OCI-LY1 (cell line): ENCODE measurements around the gene C6orf136.
A peak's percentile ranks its signal among the peaks of the same experiment; 100 is the strongest.

ENCODE experiments used
- H2AFZ ChIP-seq: fragments of 200-600 bp; sonication (generic), shearing (Covaris generic); 2 replicates; pipeline ENCODE4 v1.6.0; 2014; ENCODE audit warnings: antibody characterized with exemption, mild to moderate bottlenecking, low read length
- H3F3A ChIP-seq: fragments of 200-600 bp; sonication (generic), shearing (Covaris generic); 2 replicates; pipeline ENCODE4 v1.6.0; 2014; ENCODE audit warnings: mild to moderate bottlenecking, antibody characterized with exemption, low read length, moderate library complexity; ENCODE audit not compliant: insufficient read depth
- H3K27ac ChIP-seq: fragments of 200-600 bp; sonication (generic); 2 replicates; pipeline ENCODE4 v1.5.1; 2014; ENCODE audit warnings: low read length, mixed run types, mild to moderate bottlenecking, low read depth; ENCODE audit not compliant: poor library complexity, severe bottlenecking
- H3K27me3 ChIP-seq: fragments of 200-600 bp; sonication (generic); 2 replicates; pipeline ENCODE4 v1.6.0; 2014; ENCODE audit warnings: antibody characterized with exemption, mild to moderate bottlenecking, low read length, moderate library complexity; ENCODE audit not compliant: insufficient read depth
- H3K36me3 ChIP-seq: fragments of 200-600 bp; sonication (generic); 2 replicates; pipeline ENCODE4 v1.6.1; 2014; ENCODE audit warnings: mild to moderate bottlenecking, antibody characterized with exemption, low read length, moderate library complexity, mixed read lengths; ENCODE audit not compliant: insufficient read depth
- H3K4me1 ChIP-seq: fragments of 200-600 bp; sonication (generic); 2 replicates; pipeline ENCODE4 v1.5.1; 2014; ENCODE audit warnings: mild to moderate bottlenecking, low read length, moderate library complexity; ENCODE audit not compliant: insufficient read depth, severe bottlenecking
- H3K4me2 ChIP-seq: fragments of 200-600 bp; sonication (generic), shearing (Covaris generic); 2 replicates; pipeline ENCODE4 v1.6.1; 2014; ENCODE audit warnings: low read length
- H3K4me3 ChIP-seq: fragments of 200-600 bp; sonication (generic); 2 replicates; pipeline ENCODE4 v1.5.1; 2014; ENCODE audit warnings: low read length, low read depth, mild to moderate bottlenecking, mixed read lengths; ENCODE audit not compliant: poor library complexity, severe bottlenecking
- H3K79me2 ChIP-seq: fragments of 200-600 bp; shearing (Covaris generic); 2 replicates; pipeline ENCODE4 v1.6.1; 2016; ENCODE audit warnings: mixed run types, low read length, mixed read lengths; ENCODE audit not compliant: insufficient read depth
- H3K9ac ChIP-seq: fragments of 200-600 bp; sonication (generic), shearing (Covaris generic); 2 replicates; pipeline ENCODE4 v1.6.1; 2014; ENCODE audit warnings: mild to moderate bottlenecking, low read length, mixed read lengths
- H3K9me2 ChIP-seq: fragments of 200-600 bp; sonication (generic), shearing (Covaris generic); 2 replicates; pipeline ENCODE4 v1.6.1; 2014; ENCODE audit warnings: low read depth, mild to moderate bottlenecking, low read length, mixed read lengths
- H3K9me3 ChIP-seq: fragments of 200-600 bp; shearing (Covaris generic); 2 replicates; pipeline ENCODE4 v1.6.1; 2014; ENCODE audit warnings: low read length, mixed read lengths
- H4K20me1 ChIP-seq: fragments of 200-600 bp; sonication (generic), shearing (Covaris generic); 2 replicates; pipeline ENCODE4 v1.6.0; 2016; ENCODE audit warnings: mild to moderate bottlenecking, low read length; ENCODE audit not compliant: insufficient read depth
- EZH2 ChIP-seq: fragments of 200-600 bp; sonication (generic), shearing (Covaris generic); IDR thresholded peaks from 2 replicates; pipeline ENCODE4 v1.8.0; 2017; ENCODE audit warnings: borderline replicate concordance, mixed run types, mild to moderate bottlenecking, antibody characterized with exemption, low read length, moderate library complexity, mixed read lengths
- TF ChIP-seq, protein P1 (sequence below): fragments of 200-600 bp; sonication (generic), shearing (Covaris generic); IDR thresholded peaks from 2 replicates; pipeline ENCODE4 v1.5.1; 2017; ENCODE audit warnings: mild to moderate bottlenecking, antibody characterized with exemption, low read length, moderate library complexity, mixed read lengths

Gene C6orf136

GRCh38 chr6:30616811-30617564 is 29.9 kb upstream of the C6orf136 start, which contains the start of gene PPP1R10:
PPP1R10 (minus strand) TSS chr6:30617243; CDS start chr6:30609944, 7,299 bp downstream.
- peaks cover 73% of the 10 kb centered on the region for H3K36me3 ChIP-seq
- H3K27ac ChIP-seq = peak within 1 kb of the TSS; percentile 93
- H3K9ac ChIP-seq = peak within 1 kb of the TSS; percentile 100
- H3K9me2 ChIP-seq = no peaks in the 10 kb centered on the region
- H3K9me3 ChIP-seq = no peaks in the 10 kb centered on the region
- H4K20me1 ChIP-seq = no peaks in the 10 kb centered on the region
- peak within 1 kb of the TSS; percentile 98 for H3K4me2 ChIP-seq
- H3K79me2 ChIP-seq = peaks cover 42% of the 10 kb centered on the region
- H3K4me3 ChIP-seq = peak within 1 kb of the TSS; percentile 97
- TF ChIP-seq, protein P1, sequence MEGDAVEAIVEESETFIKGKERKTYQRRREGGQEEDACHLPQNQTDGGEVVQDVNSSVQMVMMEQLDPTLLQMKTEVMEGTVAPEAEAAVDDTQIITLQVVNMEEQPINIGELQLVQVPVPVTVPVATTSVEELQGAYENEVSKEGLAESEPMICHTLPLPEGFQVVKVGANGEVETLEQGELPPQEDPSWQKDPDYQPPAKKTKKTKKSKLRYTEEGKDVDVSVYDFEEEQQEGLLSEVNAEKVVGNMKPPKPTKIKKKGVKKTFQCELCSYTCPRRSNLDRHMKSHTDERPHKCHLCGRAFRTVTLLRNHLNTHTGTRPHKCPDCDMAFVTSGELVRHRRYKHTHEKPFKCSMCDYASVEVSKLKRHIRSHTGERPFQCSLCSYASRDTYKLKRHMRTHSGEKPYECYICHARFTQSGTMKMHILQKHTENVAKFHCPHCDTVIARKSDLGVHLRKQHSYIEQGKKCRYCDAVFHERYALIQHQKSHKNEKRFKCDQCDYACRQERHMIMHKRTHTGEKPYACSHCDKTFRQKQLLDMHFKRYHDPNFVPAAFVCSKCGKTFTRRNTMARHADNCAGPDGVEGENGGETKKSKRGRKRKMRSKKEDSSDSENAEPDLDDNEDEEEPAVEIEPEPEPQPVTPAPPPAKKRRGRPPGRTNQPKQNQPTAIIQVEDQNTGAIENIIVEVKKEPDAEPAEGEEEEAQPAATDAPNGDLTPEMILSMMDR = no peak
- TF ChIP-seq EZH2 = no peak
- H2AFZ ChIP-seq = no peak within 1 kb of the TSS
- H3K27me3 ChIP-seq = no peaks in the 10 kb centered on the region
- 0 out of 2 replicates have a peak, but pooled peaks cover 2% of the 10 kb centered on the region for H3F3A ChIP-seq
- H3K4me1 ChIP-seq = peaks cover 40% of the 10 kb centered on the region

DNA sequence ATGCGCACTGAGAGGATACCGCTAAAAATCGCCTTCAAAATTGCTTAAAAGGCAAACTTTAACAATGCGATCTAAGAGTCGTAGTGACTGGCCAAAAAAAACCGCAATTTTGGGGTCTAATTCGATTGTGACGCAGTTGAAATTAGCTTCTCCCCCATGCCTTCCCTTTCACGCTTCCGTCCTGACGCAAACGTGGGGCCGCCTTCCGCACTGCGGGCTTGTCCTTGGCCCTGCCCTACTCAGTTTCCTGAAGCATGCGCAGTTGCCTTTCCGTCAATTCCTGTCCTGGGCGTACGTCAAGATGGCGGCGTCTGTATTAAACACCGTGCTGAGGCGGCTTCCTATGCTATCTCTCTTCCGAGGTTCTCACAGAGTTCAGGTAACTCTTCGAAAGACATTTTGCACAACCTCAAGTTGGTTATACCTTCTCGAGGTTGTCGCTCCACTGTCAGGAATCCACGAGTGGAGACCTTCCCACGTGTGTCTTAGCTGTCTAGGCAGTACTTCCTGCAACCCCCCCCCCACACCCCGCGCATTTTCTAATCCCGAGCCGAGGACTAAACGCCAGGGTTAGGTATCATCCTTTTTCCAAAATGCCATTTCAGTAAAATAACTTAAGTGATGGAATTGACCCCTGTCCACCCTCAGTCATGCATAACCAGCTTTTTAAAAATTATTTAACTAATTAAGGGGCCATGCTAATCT is 29.2 kb upstream of the C6orf136 start, which contains the start of gene MRPS18B:
Gene MRPS18B, plus strand, starts transcription at position 276 of the 705 bp plus-strand sequence. Its CDS starts 26 bp downstream, at position 302.
- H3K9me3 ChIP-seq = no peaks in the 10 kb centered on the region
- H3F3A ChIP-seq = 0 out of 2 replicates have a peak, but pooled peaks cover 2% of the 10 kb centered on the region
- peak within 1 kb of the TSS; percentile 93 for H3K27ac ChIP-seq
- H3K36me3 ChIP-seq = peaks cover 73% of the 10 kb centered on the region
- no peaks in the 10 kb centered on the region for H4K20me1 ChIP-seq
- peaks cover 42% of the 10 kb centered on the region for H3K79me2 ChIP-seq
- peak within 1 kb of the TSS; percentile 97 for H3K4me3 ChIP-seq
- H3K4me1 ChIP-seq = peaks cover 33% of the 10 kb centered on the region
- H3K9me2 ChIP-seq = no peaks in the 10 kb centered on the region
- H3K27me3 ChIP-seq = no peaks in the 10 kb centered on the region
- peak within 1 kb of the TSS; percentile 100 for H3K9ac ChIP-seq
- H3K4me2 ChIP-seq = peak within 1 kb of the TSS; percentile 98
- TF ChIP-seq EZH2 = no peak
- TF ChIP-seq, protein P1 = no peak
- H2AFZ ChIP-seq = no peak within 1 kb of the TSS

DNA sequence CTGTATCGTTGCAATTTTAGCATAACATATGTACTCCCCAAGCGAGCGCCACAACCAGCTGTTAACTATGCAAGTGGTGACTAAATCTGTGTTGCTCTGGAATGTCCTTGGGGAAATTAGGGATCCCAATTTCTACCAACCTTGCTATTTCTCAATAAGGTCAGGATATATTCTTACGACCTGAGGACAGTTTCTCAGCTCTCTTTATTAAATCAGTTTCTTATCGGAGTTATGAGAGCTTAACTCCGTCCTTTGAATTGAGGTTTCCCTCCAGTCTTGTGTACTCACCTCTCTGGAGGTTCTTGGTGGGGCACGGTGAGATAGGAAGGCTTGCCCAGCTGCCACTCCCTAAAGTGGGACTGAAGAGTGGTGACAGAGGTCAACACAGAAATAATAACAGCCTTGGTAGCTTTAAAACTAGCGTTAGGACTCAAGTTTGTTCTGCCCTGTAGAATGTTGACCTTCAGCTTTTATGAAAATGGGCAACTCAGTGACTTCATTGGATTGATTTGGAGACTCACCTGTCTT is 28.6 kb upstream of the C6orf136 start:
- H3K4me1 ChIP-seq = peaks cover 27% of the 10 kb centered on the region
- H3K79me2 ChIP-seq = peaks cover 42% of the 10 kb centered on the region
- peak overlapping the region; percentile 98 for H3K4me2 ChIP-seq
- no peaks in the 10 kb centered on the region for H4K20me1 ChIP-seq
- H3K36me3 ChIP-seq = peaks cover 73% of the 10 kb centered on the region
- H2AFZ ChIP-seq = no peak overlapping the region
- H3F3A ChIP-seq = 0 out of 2 replicates have a peak, but pooled peaks cover 2% of the 10 kb centered on the region
- peak overlapping the region; percentile 86 for H3K27ac ChIP-seq
- H3K9me3 ChIP-seq = no peaks in the 10 kb centered on the region
- H3K4me3 ChIP-seq = peak overlapping the region; percentile 92
- no peaks in the 10 kb centered on the region for H3K9me2 ChIP-seq
- H3K9ac ChIP-seq = peak overlapping the region; percentile 100
- no peaks in the 10 kb centered on the region for H3K27me3 ChIP-seq
- TF ChIP-seq, protein P1 = no peak
- TF ChIP-seq EZH2 = no peak
